ENCODE measurements around the gene ELOB. TPM values are rescaled to one million over a fixed set of nuclear protein-coding genes. Genes with fewer than 3 reads are reported as not detected.

Gene ELOB
- polyA plus RNA-seq, 4 donors, result 166 to 718 (median 396) TPM

- Histone ChIP-seq H3K4me1 (ENCODE audit: control insufficient read depth in 3 of 3, insufficient read depth in 2 of 3, low read depth in 1 of 3, low read length in 2 of 3) (no peaks in the 10 kb centered on the region), H3K27ac (ENCODE audit: low read depth in 1 of 3, low read length in 2 of 3) (no peak overlapping the region), H3K36me3 (ENCODE audit: control insufficient read depth in 3 of 3, insufficient read depth in 2 of 3, low read depth in 1 of 3, low read length in 3 of 3) (no peaks in the 10 kb centered on the region), H3K9me3 (ENCODE audit: control insufficient read depth in 2 of 2, insufficient read depth in 1 of 2, low read depth in 1 of 2, low read length in 1 of 2) (no peaks in the 10 kb centered on the region), H3K4me3 (ENCODE audit: low read depth in 1 of 3, low read length in 3 of 3) (no peak overlapping the region), H3K27me3 (ENCODE audit: control insufficient read depth in 3 of 3, insufficient read depth in 3 of 3, low read length in 3 of 3) (peaks cover 0 to 4% (median 0%) of the 10 kb centered on the region in 3 donors)
- no peak for DNase-seq
- WGBS, 3 donors, result 79 to 80% (median 79%) methylated on average over 9 of the region's 9 CpGs
- FAIRE-seq, result no peak
Measured at GRCh38 chr16:2821487-2822157, 44.5 kb upstream of the ELOB start.

DNA sequence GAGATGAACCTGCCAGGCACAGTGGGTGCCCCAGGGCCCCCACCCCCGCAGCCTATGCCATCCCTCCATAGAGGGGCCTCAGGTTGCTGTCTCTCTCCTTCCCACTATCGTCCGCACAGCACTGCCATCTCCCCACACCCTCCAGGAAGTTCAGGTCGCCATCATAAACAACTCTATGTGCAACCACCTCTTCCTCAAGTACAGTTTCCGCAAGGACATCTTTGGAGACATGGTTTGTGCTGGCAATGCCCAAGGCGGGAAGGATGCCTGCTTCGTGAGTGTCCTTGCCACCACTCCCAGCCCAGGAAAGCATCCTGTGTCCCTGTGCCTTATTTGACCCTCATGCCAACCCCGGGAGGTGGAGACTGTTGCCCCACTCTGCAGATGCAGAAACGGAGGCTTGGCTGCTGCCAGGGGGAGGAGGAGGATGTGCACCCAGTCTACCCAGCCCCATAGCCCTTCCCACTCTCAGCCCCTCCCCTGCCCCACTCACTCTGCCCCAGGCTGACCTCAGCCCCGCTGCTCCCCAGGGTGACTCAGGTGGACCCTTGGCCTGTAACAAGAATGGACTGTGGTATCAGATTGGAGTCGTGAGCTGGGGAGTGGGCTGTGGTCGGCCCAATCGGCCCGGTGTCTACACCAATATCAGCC, 43.9 kb upstream of the ELOB start:
- H3K4me1 ChIP-seq (ENCODE audit: control insufficient read depth in 3 of 3, insufficient read depth in 2 of 3, low read depth in 1 of 3, low read length in 2 of 3), result no peaks in the 10 kb centered on the region
- FAIRE-seq (no peak), DNase-seq (no peak)
- H3K27ac ChIP-seq (ENCODE audit: low read depth in 1 of 3, low read length in 2 of 3), result no peak overlapping the region
- H3K9me3 ChIP-seq (ENCODE audit: control insufficient read depth in 2 of 2, insufficient read depth in 1 of 2, low read depth in 1 of 2, low read length in 1 of 2), result no peaks in the 10 kb centered on the region
- no peaks in the 10 kb centered on the region for H3K36me3 ChIP-seq (ENCODE audit: control insufficient read depth in 3 of 3, insufficient read depth in 2 of 3, low read depth in 1 of 3, low read length in 3 of 3)
- WGBS, 3 donors, result 69 to 76% (median 75%) methylated on average over 13 to 14 of the region's 14 CpGs
- no peak overlapping the region for H3K4me3 ChIP-seq (ENCODE audit: low read depth in 1 of 3, low read length in 3 of 3)
- peaks cover 0 to 4% (median 0%) of the 10 kb centered on the region in 3 donors for H3K27me3 ChIP-seq (ENCODE audit: control insufficient read depth in 3 of 3, insufficient read depth in 3 of 3, low read length in 3 of 3)

DNA sequence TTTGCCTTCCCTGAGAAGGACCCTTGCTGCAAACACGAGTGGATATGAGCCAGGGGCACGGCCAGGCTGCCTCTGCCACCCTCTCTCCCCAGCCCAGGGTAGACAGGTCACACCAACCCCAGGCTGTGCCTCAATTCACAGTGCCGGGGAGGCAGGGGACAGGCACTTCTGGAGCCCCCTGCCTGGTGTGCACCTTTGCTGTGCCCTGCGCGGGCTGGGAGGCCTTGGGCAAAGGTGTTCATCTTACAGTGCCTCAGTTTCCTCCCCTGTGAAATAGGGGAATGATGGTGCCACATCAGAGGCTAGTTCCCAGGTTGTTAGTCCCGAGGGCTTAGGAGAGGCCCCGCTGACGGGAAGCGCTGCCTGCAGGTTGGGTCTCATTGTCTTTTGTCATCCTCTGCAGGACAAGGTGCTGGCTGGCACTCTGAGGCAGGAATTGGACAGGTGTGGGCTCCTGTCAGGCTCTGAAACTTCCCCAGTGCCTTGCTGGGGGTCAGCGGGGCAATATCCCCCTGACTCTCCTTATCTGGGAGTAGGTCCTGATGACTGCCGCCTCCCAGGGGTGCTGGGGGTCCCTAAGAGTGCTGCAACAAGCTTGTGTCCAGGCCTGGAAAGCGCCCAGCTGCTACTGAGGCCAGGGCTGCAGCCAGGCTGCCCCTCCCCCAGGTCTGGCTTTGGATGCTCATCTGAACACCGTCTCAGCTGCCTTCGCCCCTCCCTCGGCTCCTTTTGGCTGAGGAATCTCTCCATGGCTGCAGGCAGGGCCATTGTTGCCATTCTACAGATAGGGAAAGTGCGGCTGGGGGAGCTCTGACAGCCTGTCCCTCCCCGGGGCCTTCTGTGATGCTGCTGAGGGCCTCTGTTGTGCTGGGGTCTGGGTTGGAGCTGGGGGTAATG, 43.1 kb upstream of the ELOB start:
- DNase-seq, result no peak
- peaks cover 0 to 9% (median 0%) of the 10 kb centered on the region in 3 donors for H3K27me3 ChIP-seq (ENCODE audit: control insufficient read depth in 3 of 3, insufficient read depth in 3 of 3, low read length in 3 of 3)

DNA sequence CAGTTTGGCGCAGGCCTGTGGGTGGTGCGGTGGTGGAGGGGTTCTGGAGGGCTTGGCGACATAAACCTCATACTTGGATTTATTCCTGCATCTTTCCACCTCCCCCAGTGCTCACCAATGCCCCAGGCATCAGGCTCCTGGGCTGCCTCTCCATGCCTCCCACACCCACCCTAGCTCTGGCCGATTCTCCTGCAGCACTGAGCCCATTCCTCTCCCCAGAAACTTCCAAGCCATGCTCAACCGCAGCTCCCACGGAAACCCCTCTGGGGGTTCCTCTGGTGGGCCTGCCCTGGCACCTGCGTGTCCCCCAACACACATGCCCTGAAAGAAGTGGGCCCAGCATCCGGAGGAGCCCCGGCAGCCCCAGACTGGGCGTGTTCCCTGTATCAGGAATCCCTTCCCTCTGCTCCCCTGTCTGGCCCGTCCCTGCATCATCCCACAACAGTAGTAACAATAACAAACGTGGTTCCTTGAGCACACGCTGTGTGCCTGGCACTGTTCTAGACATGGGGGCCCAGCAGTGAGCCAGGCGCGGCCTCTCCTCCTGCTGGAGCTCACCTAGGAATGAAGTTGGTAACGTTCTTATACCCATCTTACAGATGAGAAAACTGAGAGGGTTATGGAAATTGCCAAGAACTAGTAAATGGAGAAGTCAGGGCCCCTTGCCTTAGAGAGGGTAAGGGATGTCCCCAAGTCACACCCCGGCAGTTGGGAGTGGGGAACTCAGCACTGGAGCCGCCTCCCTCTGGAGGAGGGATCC, 42.3 kb upstream of the ELOB start:
- Histone ChIP-seq H3K4me3 (ENCODE audit: low read depth in 1 of 3, low read length in 3 of 3) (no peak overlapping the region), H3K27me3 (ENCODE audit: control insufficient read depth in 3 of 3, insufficient read depth in 3 of 3, low read length in 3 of 3) (peaks cover 0 to 9% (median 0%) of the 10 kb centered on the region in 3 donors), H3K27ac (ENCODE audit: low read depth in 1 of 3, low read length in 2 of 3) (no peak overlapping the region), H3K9me3 (ENCODE audit: control insufficient read depth in 2 of 2, insufficient read depth in 1 of 2, low read depth in 1 of 2, low read length in 1 of 2) (no peaks in the 10 kb centered on the region), H3K4me1 (ENCODE audit: control insufficient read depth in 3 of 3, insufficient read depth in 2 of 3, low read depth in 1 of 3, low read length in 2 of 3) (peaks cover 0 to 7% (median 0%) of the 10 kb centered on the region in 3 donors), H3K36me3 (ENCODE audit: control insufficient read depth in 3 of 3, insufficient read depth in 2 of 3, low read depth in 1 of 3, low read length in 3 of 3) (no peaks in the 10 kb centered on the region)
- DNase-seq (no peak), FAIRE-seq (no peak)
- WGBS, 3 donors, result 86 to 91% (median 91%) methylated on average over 17 to 18 of the region's 18 CpGs

More for the DNA sequence above, 43.1 kb upstream of the ELOB start:
- no peaks in the 10 kb centered on the region for H3K36me3 ChIP-seq (ENCODE audit: control insufficient read depth in 3 of 3, insufficient read depth in 2 of 3, low read depth in 1 of 3, low read length in 3 of 3)
- H3K9me3 ChIP-seq (ENCODE audit: control insufficient read depth in 2 of 2, insufficient read depth in 1 of 2, low read depth in 1 of 2, low read length in 1 of 2), result no peaks in the 10 kb centered on the region
- H3K4me1 ChIP-seq (ENCODE audit: control insufficient read depth in 3 of 3, insufficient read depth in 2 of 3, low read depth in 1 of 3, low read length in 2 of 3), result peaks cover 0 to 6% (median 0%) of the 10 kb centered on the region in 3 donors
- no peak overlapping the region for H3K4me3 ChIP-seq (ENCODE audit: low read depth in 1 of 3, low read length in 3 of 3)
- H3K27ac ChIP-seq (ENCODE audit: low read depth in 1 of 3, low read length in 2 of 3), result no peak overlapping the region
- WGBS, 3 donors, result 74 to 78% (median 75%) methylated on average over 17 of the region's 17 CpGs
- no peak for FAIRE-seq

- H3K4me1 ChIP-seq (ENCODE audit: control insufficient read depth in 3 of 3, insufficient read depth in 2 of 3, low read depth in 1 of 3, low read length in 2 of 3), result peaks cover 0 to 7% (median 0%) of the 10 kb centered on the region in 3 donors
- H3K4me3 ChIP-seq (ENCODE audit: low read depth in 1 of 3, low read length in 3 of 3), result no peak overlapping the region
- no peaks in the 10 kb centered on the region for H3K36me3 ChIP-seq (ENCODE audit: control insufficient read depth in 3 of 3, insufficient read depth in 2 of 3, low read depth in 1 of 3, low read length in 3 of 3)
- no peak overlapping the region for H3K27ac ChIP-seq (ENCODE audit: low read depth in 1 of 3, low read length in 2 of 3)
- WGBS, 3 donors, result 81 to 87% (median 84%) methylated on average over 10 of the region's 10 CpGs
- no peak for DNase-seq
- H3K9me3 ChIP-seq (ENCODE audit: control insufficient read depth in 2 of 2, insufficient read depth in 1 of 2, low read depth in 1 of 2, low read length in 1 of 2), result no peaks in the 10 kb centered on the region
- H3K27me3 ChIP-seq (ENCODE audit: control insufficient read depth in 3 of 3, insufficient read depth in 3 of 3, low read length in 3 of 3), result peaks cover 0 to 9% (median 0%) of the 10 kb centered on the region in 3 donors
- FAIRE-seq, result no peak
Measured at GRCh38 chr16:2818272-2818876, 41.3 kb upstream of the ELOB start.

DNA sequence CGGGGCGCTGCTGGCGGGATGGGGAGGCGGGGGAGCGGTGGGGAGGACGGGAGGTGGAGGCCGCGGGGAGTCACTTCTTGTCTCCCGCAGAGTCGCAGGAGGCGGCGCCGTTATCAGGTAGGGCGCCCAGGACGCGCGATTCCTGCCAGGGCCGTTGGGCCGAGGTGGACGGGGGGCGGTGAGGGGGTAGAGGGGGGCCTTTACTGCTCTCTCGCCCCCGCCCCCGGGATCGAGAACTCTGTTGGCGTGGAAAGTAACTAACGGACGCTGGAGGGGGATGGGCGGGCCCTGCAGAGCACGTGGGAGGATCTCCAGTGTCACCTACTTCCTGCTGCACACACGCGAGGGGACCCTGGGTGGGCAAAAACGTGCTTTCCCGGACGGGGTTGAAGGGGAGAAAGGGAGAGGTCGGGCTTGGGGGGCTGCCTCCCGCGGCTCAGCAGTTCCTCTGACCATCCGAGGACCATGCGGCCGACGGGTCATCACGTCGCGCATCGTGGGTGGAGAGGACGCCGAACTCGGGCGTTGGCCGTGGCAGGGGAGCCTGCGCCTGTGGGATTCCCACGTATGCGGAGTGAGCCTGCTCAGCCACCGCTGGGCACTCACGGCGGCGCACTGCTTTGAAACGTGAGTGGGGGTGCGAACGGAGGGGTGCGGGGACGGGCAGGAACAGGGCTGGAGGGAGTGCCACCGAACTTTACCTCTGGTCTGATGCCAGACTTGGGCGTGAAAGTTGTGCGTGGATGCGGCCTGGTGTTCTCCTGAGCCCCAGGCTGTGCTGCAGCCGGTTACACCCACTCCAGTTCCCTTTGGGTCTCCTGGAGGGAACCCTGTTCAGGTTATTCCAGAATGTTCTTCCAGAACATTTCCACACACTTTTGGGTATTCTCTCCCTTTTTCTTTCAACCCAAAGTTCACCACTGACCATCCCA, 40.5 kb upstream of the ELOB start:
- DNase-seq, result no peak

GRCh38 chr16:2816751-2817339, 39.8 kb upstream of the ELOB start, which contains the start of gene PRSS21:
PRSS21 (plus strand) TSS chr16:2817237; CDS start chr16:2817269, 32 bp downstream.
- H3K4me3 ChIP-seq (ENCODE audit: low read depth in 1 of 3, low read length in 3 of 3), result no peak within 1 kb of the TSS
- no peak within 1 kb of the TSS for H3K27ac ChIP-seq (ENCODE audit: low read depth in 1 of 3, low read length in 2 of 3)
- no peaks in the 10 kb centered on the region for H3K36me3 ChIP-seq (ENCODE audit: control insufficient read depth in 3 of 3, insufficient read depth in 2 of 3, low read depth in 1 of 3, low read length in 3 of 3)
- H3K9me3 ChIP-seq (ENCODE audit: control insufficient read depth in 2 of 2, insufficient read depth in 1 of 2, low read depth in 1 of 2, low read length in 1 of 2), result no peaks in the 10 kb centered on the region
- DNase-seq (no peak), FAIRE-seq (no peak)
- H3K4me1 ChIP-seq (ENCODE audit: control insufficient read depth in 3 of 3, insufficient read depth in 2 of 3, low read depth in 1 of 3, low read length in 2 of 3), result peaks cover 0 to 7% (median 0%) of the 10 kb centered on the region in 3 donors
- WGBS, 3 donors, result 62 to 74% (median 67%) methylated on average over 17 to 28 of the region's 28 CpGs
- H3K27me3 ChIP-seq (ENCODE audit: control insufficient read depth in 3 of 3, insufficient read depth in 3 of 3, low read length in 3 of 3), result peaks cover 0 to 9% (median 1%) of the 10 kb centered on the region in 3 donors

More for the DNA sequence above, 40.5 kb upstream of the ELOB start:
- no peak overlapping the region for H3K4me3 ChIP-seq (ENCODE audit: low read depth in 1 of 3, low read length in 3 of 3)
- no peaks in the 10 kb centered on the region for H3K9me3 ChIP-seq (ENCODE audit: control insufficient read depth in 2 of 2, insufficient read depth in 1 of 2, low read depth in 1 of 2, low read length in 1 of 2)
- FAIRE-seq, result no peak
- WGBS, 3 donors, result 74 to 79% (median 77%) methylated on average over 53 to 68 of the region's 68 CpGs
- H3K27me3 ChIP-seq (ENCODE audit: control insufficient read depth in 3 of 3, insufficient read depth in 3 of 3, low read length in 3 of 3), result peaks cover 0 to 9% (median 0%) of the 10 kb centered on the region in 3 donors
- peaks cover 0 to 7% (median 0%) of the 10 kb centered on the region in 3 donors for H3K4me1 ChIP-seq (ENCODE audit: control insufficient read depth in 3 of 3, insufficient read depth in 2 of 3, low read depth in 1 of 3, low read length in 2 of 3)
- no peaks in the 10 kb centered on the region for H3K36me3 ChIP-seq (ENCODE audit: control insufficient read depth in 3 of 3, insufficient read depth in 2 of 3, low read depth in 1 of 3, low read length in 3 of 3)
- H3K27ac ChIP-seq (ENCODE audit: low read depth in 1 of 3, low read length in 2 of 3), result no peak overlapping the region

All from small intestine (tissue), 7 donors.